Left hindlimb (tissue), 1 donor: Measurements from ENCODE around the gene ABCA1.
A peak's percentile ranks its signal among the peaks of the same experiment; 100 is the strongest.
"Not testable (repeated sequence)": the region's sequence is repeated elsewhere in the genome, so short reads cannot be mapped to it uniquely, and the experiment has no call there.

Source experiments
- DNase-seq: peaks from one replicate; pipeline ENCODE4 v3.0.0-alpha.2; 2018

Gene ABCA1

GRCh38 chr9:104905153-104905901 lies 22.6 kb downstream of the ABCA1 start:
- no peak for DNase-seq

- no peak for DNase-seq
These were observed 24.3 kb downstream of the ABCA1 start for GRCh38 chr9:104903609-104904008.

- DNase-seq = no peak
These were observed 27.1 kb downstream of the ABCA1 start for GRCh38 chr9:104900871-104901270.

DNA sequence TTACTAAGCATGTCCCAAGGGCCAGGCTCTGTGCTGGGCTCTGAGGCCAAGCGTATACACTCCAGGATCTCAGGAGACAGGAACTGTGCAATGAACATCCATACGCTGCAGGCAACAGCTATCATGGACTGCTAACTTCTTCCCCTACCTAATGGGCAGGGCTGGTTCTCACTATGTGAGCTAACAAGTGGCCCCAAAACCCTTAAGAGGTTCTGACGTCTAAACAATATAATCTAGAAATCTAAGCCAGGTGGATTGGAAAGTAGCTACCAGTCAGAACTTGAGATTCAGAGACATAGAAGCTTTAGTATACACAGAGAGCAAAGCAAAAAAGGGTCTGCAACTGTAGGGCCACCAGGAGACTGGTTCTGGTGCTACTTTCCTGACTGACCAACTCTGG lies 27.6 kb downstream of the ABCA1 start:
- no peak for DNase-seq

DNA sequence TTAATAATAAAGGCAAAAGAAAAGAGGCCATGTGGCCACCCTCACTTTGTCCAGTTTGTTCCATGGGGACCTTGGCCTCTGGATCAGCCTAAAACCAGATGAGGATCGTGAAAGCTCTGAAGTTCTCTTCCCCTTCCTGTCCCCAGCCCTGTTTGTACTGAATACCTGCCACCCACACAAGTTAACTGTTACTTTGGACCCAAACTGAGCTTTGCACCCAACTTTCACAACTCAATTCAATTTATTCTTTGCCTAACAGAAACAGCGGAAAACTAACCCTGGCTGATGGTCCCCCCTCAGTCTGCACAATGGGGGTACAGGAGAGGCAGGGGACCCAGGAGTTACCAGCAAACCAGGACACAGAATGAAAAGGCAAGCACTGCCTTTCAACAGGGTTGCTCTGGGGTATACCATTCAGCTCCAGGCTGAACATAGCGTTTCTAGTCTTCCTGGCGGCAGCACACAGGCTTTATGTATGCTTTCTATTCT lies 28.2 kb downstream of the ABCA1 start:
- DNase-seq = no peak

GRCh38 chr9:104898376-104898775 lies 29.6 kb downstream of the ABCA1 start:
- DNase-seq = not testable (repeated sequence)

- no peak for DNase-seq
These were observed 31.8 kb downstream of the ABCA1 start for GRCh38 chr9:104896131-104896530.

DNA sequence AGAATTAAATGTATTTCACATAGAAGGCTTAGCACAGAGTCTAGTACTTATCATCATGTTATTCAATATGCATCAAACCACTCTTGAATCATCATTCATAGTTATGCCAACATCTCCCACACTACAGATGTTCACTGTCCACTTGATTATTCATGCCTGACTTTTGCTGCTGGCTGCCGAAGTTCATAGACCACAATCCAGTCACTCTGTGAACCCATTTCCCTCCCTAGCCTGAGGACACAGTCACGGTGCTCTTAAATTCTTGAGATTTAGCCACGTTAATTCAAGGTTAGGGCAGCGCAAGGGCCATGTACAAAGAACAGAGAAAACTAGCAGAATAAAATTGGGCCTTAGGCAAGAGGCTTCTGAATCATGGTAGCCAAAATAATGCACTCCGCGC lies 32.4 kb downstream of the ABCA1 start:
- no peak for DNase-seq

DNA sequence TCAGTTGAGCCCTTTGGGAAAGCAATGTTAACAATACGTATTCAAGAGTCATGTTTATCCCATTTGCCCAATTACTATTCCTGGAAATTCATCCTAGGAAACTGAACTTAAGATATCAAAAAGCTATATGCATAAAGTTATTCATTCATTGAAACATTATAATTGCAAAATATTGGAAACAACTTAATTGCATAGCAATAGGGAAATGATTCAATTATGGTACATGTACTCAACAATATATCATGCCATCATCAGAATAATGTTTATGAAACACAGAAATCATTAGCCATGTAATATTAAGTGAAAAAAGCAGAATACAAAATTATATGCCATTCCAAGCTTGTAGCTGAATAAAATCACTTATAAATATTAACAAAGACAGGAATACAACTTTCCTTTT lies 35.3 kb downstream of the ABCA1 start:
- no peak for DNase-seq

DNA sequence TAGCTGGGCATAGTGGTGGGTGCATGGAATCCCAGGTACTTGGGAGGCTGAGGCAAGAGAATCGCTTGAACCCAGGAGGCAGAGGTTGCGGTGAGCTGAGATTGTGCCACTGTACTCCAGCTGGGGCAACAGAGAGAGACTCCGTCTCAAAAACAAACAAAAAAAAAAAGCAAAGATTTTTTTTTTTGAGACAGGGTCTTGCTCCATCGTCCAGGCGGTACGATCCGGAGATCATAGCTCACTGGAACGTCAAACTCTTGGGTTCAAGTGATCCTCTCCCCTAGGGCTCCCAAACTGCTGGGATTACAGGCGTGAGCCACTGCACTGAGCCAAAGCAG lies 37.6 kb downstream of the ABCA1 start:
- DNase-seq = no peak

GRCh38 chr9:104885818-104886709 lies 41.9 kb downstream of the ABCA1 start:
- no peak for DNase-seq

GRCh38 chr9:104883169-104883568 lies 44.8 kb downstream of the ABCA1 start:
- no peak for DNase-seq

GRCh38 chr9:104882566-104882965 lies 45.4 kb downstream of the ABCA1 start:
- no peak for DNase-seq

GRCh38 chr9:104882086-104882485 lies 45.9 kb downstream of the ABCA1 start:
- peak; percentile 42 for DNase-seq

DNA sequence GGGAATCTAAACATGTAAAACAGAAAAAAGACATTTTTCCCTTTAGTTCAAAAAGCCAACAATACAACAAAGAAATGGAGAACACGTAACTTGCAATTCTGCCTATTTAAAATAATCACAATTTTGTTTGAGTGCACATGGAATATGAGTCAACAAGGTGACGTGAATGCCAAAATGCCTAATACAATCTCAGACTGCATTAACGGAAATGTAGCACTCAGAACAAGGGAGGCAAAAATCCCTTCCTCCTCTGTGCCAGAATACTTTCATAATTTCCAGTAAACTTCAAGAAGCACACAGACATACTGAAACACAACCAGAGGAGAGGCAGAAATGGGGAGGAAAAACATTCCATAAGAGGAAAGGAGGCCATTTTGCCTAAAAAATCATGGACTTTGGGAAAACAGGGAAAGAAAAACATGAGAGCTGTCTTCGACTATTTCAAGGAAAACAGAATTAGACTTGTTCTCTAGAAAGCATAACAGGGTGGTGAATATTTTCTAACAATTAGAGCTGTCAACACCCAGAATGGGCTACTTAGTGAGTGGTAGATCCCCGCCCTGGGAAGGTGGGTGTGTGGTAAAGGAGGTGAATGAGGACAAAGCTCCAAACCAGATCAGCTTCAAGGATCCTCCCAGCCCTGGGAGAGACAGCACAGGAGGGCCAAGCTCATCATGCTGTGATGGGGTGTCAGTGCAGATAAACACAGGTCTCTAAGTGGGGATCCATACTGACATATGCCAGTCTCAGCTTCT lies 48.2 kb downstream of the ABCA1 start:
- DNase-seq = no peak

DNA sequence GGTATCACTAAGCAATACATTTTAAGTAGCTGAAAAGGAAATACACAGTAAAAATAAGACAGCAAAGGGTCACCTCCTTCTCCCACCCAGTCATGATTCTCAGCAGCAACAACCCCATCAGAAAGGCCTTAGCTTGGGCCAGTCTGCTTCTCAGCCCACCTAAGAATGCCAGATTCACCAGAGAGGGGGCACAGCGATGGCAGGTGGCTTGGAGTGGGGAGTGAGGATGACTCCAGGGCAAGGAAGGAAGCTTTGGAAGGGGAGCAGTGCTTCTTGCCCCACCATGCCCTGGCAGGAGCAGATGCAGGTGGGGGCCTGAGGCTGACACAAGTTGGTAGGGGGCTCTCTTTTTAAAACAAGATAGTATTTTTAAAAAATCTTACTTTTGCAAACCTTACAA lies 51.4 kb downstream of the ABCA1 start:
- DNase-seq = no peak

DNA sequence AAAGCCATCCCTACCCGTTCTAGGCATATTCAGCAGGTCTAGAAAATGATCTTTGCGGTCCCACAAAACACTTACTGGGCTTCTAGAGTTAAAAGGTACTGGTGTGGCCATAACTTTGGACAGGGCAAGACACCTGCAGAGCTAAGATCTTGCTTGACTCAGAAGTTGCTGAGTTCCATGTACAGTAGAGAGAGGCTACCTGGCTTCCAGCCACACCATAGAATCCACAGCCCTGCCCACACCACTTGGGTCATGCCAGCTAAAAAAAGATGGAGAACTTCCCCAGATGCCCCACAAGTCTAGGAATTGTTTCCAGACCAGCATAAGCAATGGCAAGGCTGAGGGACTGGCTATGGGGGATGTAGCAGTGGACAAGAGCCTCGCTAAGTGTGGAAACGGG lies 52.1 kb downstream of the ABCA1 start:
- DNase-seq = no peak

- DNase-seq = no peak
These were observed 52.6 kb downstream of the ABCA1 start for GRCh38 chr9:104875320-104875719.

DNA sequence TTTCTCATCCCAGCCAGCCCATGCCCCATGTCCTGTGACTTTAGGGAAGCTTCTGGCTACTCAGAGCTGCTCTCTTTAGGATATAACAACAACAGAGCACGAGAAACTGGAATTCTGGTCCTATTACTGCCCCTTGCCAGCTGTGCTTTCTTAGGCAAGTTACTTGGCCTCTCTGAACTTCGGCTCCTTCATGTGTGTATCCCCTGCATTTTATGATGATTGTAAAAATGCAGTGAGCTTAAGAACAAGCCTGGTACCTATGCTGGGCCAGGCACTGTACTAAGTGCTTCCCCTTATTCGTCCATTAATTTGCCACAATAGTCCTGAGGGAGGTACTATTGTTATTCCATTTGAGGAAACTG lies 54.5 kb downstream of the ABCA1 start:
- no peak for DNase-seq

- no peak for DNase-seq
These were observed 55.1 kb downstream of the ABCA1 start for GRCh38 chr9:104872656-104873488.

DNA sequence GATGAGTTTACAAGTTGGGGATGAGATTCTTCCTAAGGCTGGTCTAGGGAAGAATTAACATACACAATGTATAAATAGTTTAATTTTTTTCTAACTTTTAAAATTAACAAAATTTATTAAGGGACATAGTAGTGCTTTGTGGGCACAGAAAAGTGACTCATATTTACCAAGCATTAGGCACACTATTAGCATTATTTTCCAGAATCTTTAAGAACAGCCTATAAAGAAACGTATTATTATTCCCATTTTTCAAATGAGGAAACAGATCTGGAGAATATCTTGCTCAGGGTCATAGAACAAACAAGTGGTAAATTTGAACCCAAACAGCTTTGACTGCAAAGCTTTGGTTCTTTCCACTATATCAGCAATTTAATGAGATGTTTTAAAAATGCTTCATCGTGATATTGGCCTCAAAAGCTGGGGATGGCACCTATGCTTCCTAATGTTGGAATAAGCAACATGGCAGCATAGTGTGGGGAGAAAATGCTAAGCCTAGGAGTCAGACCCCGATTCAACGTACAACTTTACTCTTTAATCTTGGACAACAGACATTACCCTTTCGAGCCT lies 55.9 kb downstream of the ABCA1 start:
- no peak for DNase-seq

DNA sequence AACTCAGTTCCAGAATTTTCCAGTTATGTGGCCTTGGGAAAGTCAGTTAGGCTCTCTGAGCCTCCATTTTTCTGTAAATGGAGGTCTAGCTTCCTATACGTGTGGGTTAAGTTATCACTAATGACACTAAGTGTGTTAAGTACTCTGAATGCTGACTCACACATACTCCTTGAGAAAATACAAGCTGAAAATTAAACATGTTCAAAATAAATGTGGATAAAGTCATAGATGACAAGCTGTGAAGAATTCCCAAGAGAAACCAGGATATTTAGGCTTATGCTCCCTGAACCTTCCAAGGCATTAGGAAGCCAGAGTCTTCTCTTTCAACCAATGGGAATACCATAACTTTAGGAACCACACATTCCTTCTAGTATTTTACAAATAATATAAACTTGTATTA lies 58.1 kb downstream of the ABCA1 start:
- DNase-seq = no peak
